BLaER1 (cell line): ENCODE results near the gene NR5A1.

Source experiments
- H3K27ac ChIP-seq: shearing (Covaris generic); formaldehyde crosslinking; 2 replicates; pipeline ENCODE4 v1.8.1; 2022
- H3K27me3 ChIP-seq: shearing (Covaris generic); formaldehyde crosslinking; 2 replicates; pipeline ENCODE4 v1.8.1; 2022
- H3K36me3 ChIP-seq: shearing (Covaris generic); formaldehyde crosslinking; 2 replicates; pipeline ENCODE4 v1.8.1; 2022
- H3K4me1 ChIP-seq: shearing (Covaris generic); formaldehyde crosslinking; 2 replicates; pipeline ENCODE4 v1.8.1; 2022
- H3K4me2 ChIP-seq: shearing (Covaris generic); formaldehyde crosslinking; 2 replicates; pipeline ENCODE4 v1.8.1; 2022
- H3K4me3 ChIP-seq: shearing (Covaris generic); formaldehyde crosslinking; 2 replicates; pipeline ENCODE4 v1.8.1; 2022
- H3K9ac ChIP-seq: shearing (Covaris generic); formaldehyde crosslinking; 2 replicates; pipeline ENCODE4 v1.8.1; 2022
- H3K9me3 ChIP-seq: shearing (Covaris generic); formaldehyde crosslinking; 2 replicates; pipeline ENCODE4 v1.8.1; 2022
- H4K20me1 ChIP-seq: shearing (Covaris generic); formaldehyde crosslinking; 2 replicates; pipeline ENCODE4 v1.8.1; 2022
- Cebpa-rat ChIP-seq: shearing (Covaris generic); IDR thresholded peaks from 2 replicates; pipeline ENCODE4 v1.8.1; 2022

NR5A1 gene

GRCh38 chr9:124469011-124469832 is 38.0 kb downstream of the NR5A1 start:
- H3K9me3 ChIP-seq, result no peaks in the 10 kb centered on the region
- peak overlapping the region; percentile 51 for H3K4me2 ChIP-seq
- H3K9ac ChIP-seq, result no peak overlapping the region
- 0 out of 2 replicates have a peak overlapping the region, but pooled peaks have one; percentile 30 for H3K27ac ChIP-seq
- H4K20me1 ChIP-seq, result no peaks in the 10 kb centered on the region
- TF ChIP-seq Cebpa-rat, result no peak
- peaks cover 28% of the 10 kb centered on the region for H3K4me1 ChIP-seq
- H3K4me3 ChIP-seq, result no peak overlapping the region
- no peaks in the 10 kb centered on the region for H3K27me3 ChIP-seq
- H3K36me3 ChIP-seq, result no peaks in the 10 kb centered on the region

- peaks cover 28% of the 10 kb centered on the region for H3K4me1 ChIP-seq
- no peak overlapping the region for H3K27ac ChIP-seq
- H4K20me1 ChIP-seq, result no peaks in the 10 kb centered on the region
- peak overlapping the region; percentile 40 for H3K4me2 ChIP-seq
- no peaks in the 10 kb centered on the region for H3K36me3 ChIP-seq
- no peak overlapping the region for H3K4me3 ChIP-seq
- no peak for TF ChIP-seq Cebpa-rat
- no peaks in the 10 kb centered on the region for H3K27me3 ChIP-seq
- no peaks in the 10 kb centered on the region for H3K9me3 ChIP-seq
- H3K9ac ChIP-seq, result no peak overlapping the region
Observed at GRCh38 chr9:124468061-124468740, 39.0 kb downstream of the NR5A1 start.

- Histone ChIP-seq H3K9ac (no peak overlapping the region), H3K27ac (no peak overlapping the region), H3K27me3 (no peaks in the 10 kb centered on the region), H3K36me3 (no peaks in the 10 kb centered on the region), H3K4me3 (no peak overlapping the region), H3K4me1 (peaks cover 28% of the 10 kb centered on the region), H4K20me1 (no peaks in the 10 kb centered on the region), H3K4me2 (no peak overlapping the region), H3K9me3 (no peaks in the 10 kb centered on the region)
- TF ChIP-seq Cebpa-rat, result no peak
Observed at GRCh38 chr9:124467410-124468060, 39.7 kb downstream of the NR5A1 start.

GRCh38 chr9:124465736-124466135 is 41.5 kb downstream of the NR5A1 start:
- no peaks in the 10 kb centered on the region for H3K36me3 ChIP-seq
- H3K27me3 ChIP-seq, result no peaks in the 10 kb centered on the region
- no peak for TF ChIP-seq Cebpa-rat

GRCh38 chr9:124462739-124463138 is 44.5 kb downstream of the NR5A1 start:
- Histone ChIP-seq H3K27ac (no peak overlapping the region), H3K4me2 (no peak overlapping the region), H3K4me3 (no peak overlapping the region), H3K27me3 (no peaks in the 10 kb centered on the region), H3K4me1 (no peaks in the 10 kb centered on the region), H4K20me1 (no peaks in the 10 kb centered on the region), H3K9me3 (no peaks in the 10 kb centered on the region), H3K9ac (no peak overlapping the region), H3K36me3 (no peaks in the 10 kb centered on the region)
- TF ChIP-seq Cebpa-rat, result no peak

More at GRCh38 chr9:124465736-124466135, 41.5 kb downstream of the NR5A1 start:
- H3K9me3 ChIP-seq, result no peaks in the 10 kb centered on the region
- H3K4me3 ChIP-seq, result no peak overlapping the region
- peaks cover 20% of the 10 kb centered on the region for H3K4me1 ChIP-seq
- no peak overlapping the region for H3K4me2 ChIP-seq
- H3K9ac ChIP-seq, result no peak overlapping the region
- no peak overlapping the region for H3K27ac ChIP-seq
- no peaks in the 10 kb centered on the region for H4K20me1 ChIP-seq

- no peaks in the 10 kb centered on the region for H3K9me3 ChIP-seq
- no peaks in the 10 kb centered on the region for H3K36me3 ChIP-seq
- H3K4me3 ChIP-seq, result no peak overlapping the region
- H3K27me3 ChIP-seq, result no peaks in the 10 kb centered on the region
- H4K20me1 ChIP-seq, result no peaks in the 10 kb centered on the region
- no peak overlapping the region for H3K9ac ChIP-seq
- no peaks in the 10 kb centered on the region for H3K4me1 ChIP-seq
- no peak overlapping the region for H3K27ac ChIP-seq
- no peak overlapping the region for H3K4me2 ChIP-seq
- TF ChIP-seq Cebpa-rat, result no peak
Observed at GRCh38 chr9:124458441-124458840, 48.8 kb downstream of the NR5A1 start.

- Histone ChIP-seq H4K20me1 (no peaks in the 10 kb centered on the region), H3K4me2 (no peak overlapping the region), H3K36me3 (no peaks in the 10 kb centered on the region), H3K27me3 (no peaks in the 10 kb centered on the region), H3K9me3 (no peaks in the 10 kb centered on the region), H3K27ac (no peak overlapping the region), H3K4me1 (no peaks in the 10 kb centered on the region), H3K4me3 (no peak overlapping the region), H3K9ac (no peak overlapping the region)
- TF ChIP-seq Cebpa-rat, result no peak
Observed at GRCh38 chr9:124457887-124458431, 49.2 kb downstream of the NR5A1 start.

- H3K9ac ChIP-seq, result no peak overlapping the region
- H3K4me2 ChIP-seq, result no peak overlapping the region
- H3K4me1 ChIP-seq, result no peaks in the 10 kb centered on the region
Observed at GRCh38 chr9:124457079-124457886, 49.9 kb downstream of the NR5A1 start.

More at GRCh38 chr9:124457079-124457886, 49.9 kb downstream of the NR5A1 start:
- H3K27ac ChIP-seq, result no peak overlapping the region
- H3K4me3 ChIP-seq, result no peak overlapping the region
- H3K9me3 ChIP-seq, result no peaks in the 10 kb centered on the region
- no peaks in the 10 kb centered on the region for H3K36me3 ChIP-seq
- no peaks in the 10 kb centered on the region for H4K20me1 ChIP-seq
- TF ChIP-seq Cebpa-rat, result no peak
- no peaks in the 10 kb centered on the region for H3K27me3 ChIP-seq
